Karpas-422 (cell line): Measurements from ENCODE around the gene MRPL57. TPM values are rescaled to one million over a fixed set of nuclear protein-coding genes. Genes with fewer than 3 reads are reported as not detected.
A peak's percentile ranks its signal among the peaks of the same experiment; 100 is the strongest.
"Not testable (repeated sequence)": the region's sequence is repeated elsewhere in the genome, so short reads cannot be mapped to it uniquely, and the experiment has no call there.

Source experiments
- DNase-seq: peaks from one replicate; pipeline ENCODE4 v3.0.0-alpha.2; 2015
- H2AFZ ChIP-seq: fragments of 200-600 bp; sonication (generic); 2 replicates; pipeline ENCODE4 v1.6.1; 2014; ENCODE audit warnings: antibody characterized with exemption, low read length, mixed read lengths
- H3K27ac ChIP-seq: fragments of 200-600 bp; sonication (generic); 2 replicates; pipeline ENCODE4 v1.5.1; 2014; ENCODE audit warnings: mild to moderate bottlenecking, low read length, moderate library complexity
- H3K27me3 ChIP-seq: fragments of 200-600 bp; sonication (generic); 2 replicates; pipeline ENCODE4 v1.6.1; 2014; ENCODE audit warnings: low read length, mixed read lengths
- H3K36me3 ChIP-seq: fragments of 200-600 bp; sonication (generic); 2 replicates; pipeline ENCODE4 v1.6.1; 2014; ENCODE audit warnings: low read length, mixed read lengths; ENCODE audit not compliant: insufficient read depth
- H3K4me1 ChIP-seq: fragments of 200-600 bp; sonication (generic); 2 replicates; pipeline ENCODE4 v1.6.1; 2014; ENCODE audit warnings: mild to moderate bottlenecking, low read length, mixed read lengths
- H3K4me2 ChIP-seq: fragments of 200-600 bp; sonication (generic); 2 replicates; pipeline ENCODE4 v1.6.1; 2014; ENCODE audit warnings: low read length, low read depth, mild to moderate bottlenecking; ENCODE audit not compliant: poor library complexity, severe bottlenecking
- H3K4me3 ChIP-seq: fragments of 200-600 bp; sonication (generic); 2 replicates; pipeline ENCODE4 v1.5.1; 2014; ENCODE audit warnings: mild to moderate bottlenecking, antibody characterized with exemption, low read length, mixed read lengths
- H3K79me2 ChIP-seq: fragments of 200-600 bp; sonication (generic); 2 replicates; pipeline ENCODE4 v1.6.1; 2014; ENCODE audit warnings: mild to moderate bottlenecking, low read length, mixed read lengths
- H3K9ac ChIP-seq: fragments of 200-600 bp; sonication (generic); 2 replicates; pipeline ENCODE4 v1.6.0; 2014; ENCODE audit warnings: low read length
- H3K9me2 ChIP-seq: fragments of 200-600 bp; sonication (generic), shearing (Covaris generic); replicated peaks from 2 replicates; pipeline ENCODE4 v1.6.0; 2014; ENCODE audit warnings: mild to moderate bottlenecking, low read length, moderate library complexity; ENCODE audit not compliant: insufficient read depth
- H3K9me3 ChIP-seq: fragments of 300-700, 200-600 bp; sonication (generic); 2 replicates; pipeline ENCODE4 v1.6.1; 2014; ENCODE audit warnings: low read length, mixed read lengths
- H4K20me1 ChIP-seq: fragments of 200-600 bp; sonication (generic); 2 replicates; pipeline ENCODE4 v1.6.1; 2014; ENCODE audit warnings: mild to moderate bottlenecking, antibody characterized with exemption, low read length, low read depth; ENCODE audit not compliant: insufficient read depth
- total RNA-seq: library from RNA; depleted of rRNA; stranded (reverse); fragments of >200 nt; shearing (Covaris generic); gene quantifications from 2 replicates; pipeline ENCODE4 v1.2.3, GENCODE V29; 2014; ENCODE audit warnings: low replicate concordance; rRNA removed

The MRPL57 gene
- 31.8 and 35.2 TPM in 2 replicates for total RNA-seq

DNA sequence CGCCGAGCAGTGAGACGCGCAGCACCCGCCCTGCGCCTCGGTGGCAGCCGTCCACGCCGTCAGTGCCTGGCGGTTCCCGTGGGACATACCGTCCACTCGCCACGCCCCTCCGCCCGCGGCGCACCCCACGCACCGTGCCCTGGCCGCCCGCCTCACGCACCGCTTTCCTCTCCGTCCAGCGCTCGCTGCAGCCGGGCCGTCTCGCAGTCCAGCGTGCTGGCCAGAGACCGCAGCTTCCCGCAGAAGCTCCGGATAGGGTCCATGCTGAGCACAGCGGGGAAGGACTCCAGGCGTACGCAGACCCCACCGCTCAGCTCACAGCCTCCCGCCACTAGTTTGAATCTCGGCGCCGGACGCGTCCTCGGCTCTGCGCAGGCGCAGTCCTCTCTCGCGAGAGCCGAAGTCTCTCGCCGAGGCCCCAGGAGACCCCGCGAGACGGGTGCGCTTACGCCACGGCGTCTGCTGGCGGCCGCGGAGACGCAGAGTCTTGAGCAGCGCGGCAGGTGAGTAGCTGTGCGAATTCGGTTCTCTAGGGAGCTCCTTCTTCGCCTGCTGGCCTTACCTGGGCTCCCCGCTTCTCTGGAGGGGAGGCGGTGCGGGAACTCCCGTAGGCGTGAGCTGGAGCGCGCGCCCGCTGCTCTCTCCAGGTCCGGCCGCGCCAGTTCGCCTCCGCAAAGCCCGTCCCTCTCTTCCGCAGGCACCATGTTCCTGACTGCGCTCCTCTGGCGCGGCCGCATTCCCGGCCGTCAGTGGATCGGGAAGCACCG is at the start of gene MRPL57, which contains the start of gene SKA3:
Gene MRPL57 (plus strand): TSS at position 444 of the 767 bp plus-strand sequence. CDS start 259 bp downstream, at position 703.
Gene SKA3 (minus strand): TSS at position 338 of the 767 bp plus-strand sequence. CDS start 75 bp downstream, at position 263.
- Histone ChIP-seq H3K9me3 (no peaks in the 10 kb centered on the region), H3K4me3 (peak within 1 kb of the TSS; percentile 87), H3K27me3 (no peaks in the 10 kb centered on the region), H3K9me2 (no peaks in the 10 kb centered on the region), H3K4me2 (peak within 1 kb of the TSS; percentile 93), H2AFZ (peak within 1 kb of the TSS; percentile 69), H3K9ac (peak within 1 kb of the TSS; percentile 85), H3K36me3 (no peaks in the 10 kb centered on the region; the same call in 1 of the 2 replicates), H3K27ac (peak within 1 kb of the TSS; percentile 64), H3K79me2 (peaks cover 53% of the 10 kb centered on the region), H4K20me1 (no peaks in the 10 kb centered on the region), H3K4me1 (peaks cover 27% of the 10 kb centered on the region)
- DNase-seq = peak; percentile 98

- Histone ChIP-seq H3K79me2 (no peaks in the 10 kb centered on the region), H3K9me2 (no peaks in the 10 kb centered on the region), H2AFZ (no peak overlapping the region), H3K4me3 (no peak overlapping the region), H4K20me1 (no peaks in the 10 kb centered on the region), H3K4me2 (no peak overlapping the region), H3K27ac (no peak overlapping the region), H3K36me3 (no peaks in the 10 kb centered on the region), H3K9me3 (no peaks in the 10 kb centered on the region), H3K4me1 (no peaks in the 10 kb centered on the region), H3K9ac (no peak overlapping the region), H3K27me3 (no peaks in the 10 kb centered on the region)
- no peak for DNase-seq
These were observed 46.3 kb upstream of the MRPL57 start for GRCh38 chr13:21130116-21130515.

DNA sequence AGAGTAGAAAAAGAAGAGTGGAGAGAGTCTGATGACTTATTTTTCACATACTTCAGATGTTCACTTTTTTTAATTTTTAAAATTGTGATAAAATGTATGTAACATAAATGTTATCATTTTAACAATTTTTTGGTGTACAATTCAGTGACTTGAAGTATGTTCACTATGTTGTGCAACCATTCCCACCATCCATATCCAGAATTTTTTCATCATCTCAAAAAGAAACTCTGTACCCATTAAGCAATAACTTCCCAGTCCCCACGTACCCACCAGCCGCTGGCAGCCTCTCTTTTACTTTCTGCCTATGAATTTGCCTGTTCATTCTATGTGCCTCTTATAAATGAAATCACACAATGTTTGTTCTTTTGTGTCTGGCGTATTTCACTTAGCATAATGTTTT is 43.4 kb upstream of the MRPL57 start:
- H3K9ac ChIP-seq = no peak overlapping the region
- no peak for DNase-seq

DNA sequence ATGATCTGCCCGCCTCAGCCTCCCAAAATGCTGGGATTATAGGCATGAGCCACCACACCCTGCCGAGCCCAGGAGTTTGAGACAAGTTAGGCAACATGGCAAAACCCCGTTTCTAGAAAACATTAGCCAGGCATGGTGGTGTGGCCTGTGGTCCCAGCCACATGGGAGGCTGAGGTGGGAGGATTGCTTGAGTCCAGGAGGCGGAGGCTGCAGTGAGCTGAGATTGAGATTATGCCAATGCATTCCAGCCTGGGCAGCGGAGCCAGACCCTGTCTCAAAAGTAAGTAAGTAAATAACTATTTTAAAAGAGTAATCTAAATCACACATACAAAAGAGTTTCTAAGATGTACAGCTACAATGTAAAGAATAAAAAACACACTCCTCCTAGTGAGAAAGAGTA is 42.0 kb upstream of the MRPL57 start:
- no peaks in the 10 kb centered on the region for H3K36me3 ChIP-seq
- H3K4me3 ChIP-seq = no peak overlapping the region

More for the DNA sequence above, 43.4 kb upstream of the MRPL57 start:
- no peak overlapping the region for H3K27ac ChIP-seq
- H3K36me3 ChIP-seq = no peaks in the 10 kb centered on the region
- H3K4me2 ChIP-seq = no peak overlapping the region
- no peaks in the 10 kb centered on the region for H4K20me1 ChIP-seq
- H3K4me3 ChIP-seq = no peak overlapping the region
- H3K9me3 ChIP-seq = no peaks in the 10 kb centered on the region
- no peaks in the 10 kb centered on the region for H3K4me1 ChIP-seq
- H3K9me2 ChIP-seq = no peaks in the 10 kb centered on the region
- no peak overlapping the region for H2AFZ ChIP-seq
- H3K27me3 ChIP-seq = no peaks in the 10 kb centered on the region
- no peaks in the 10 kb centered on the region for H3K79me2 ChIP-seq

GRCh38 chr13:21135833-21136232 is 40.6 kb upstream of the MRPL57 start:
- H3K4me1 ChIP-seq, H3K36me3 ChIP-seq, H3K27ac ChIP-seq, H2AFZ ChIP-seq, H3K9ac ChIP-seq, H3K9me3 ChIP-seq, H3K27me3 ChIP-seq, DNase-seq, H3K4me3 ChIP-seq, H3K4me2 ChIP-seq, H4K20me1 ChIP-seq, H3K9me2 ChIP-seq, H3K79me2 ChIP-seq: not testable (repeated sequence)

More for the DNA sequence above, 42.0 kb upstream of the MRPL57 start:
- Histone ChIP-seq H3K27me3 (no peaks in the 10 kb centered on the region), H3K9ac (no peak overlapping the region), H3K4me2 (no peak overlapping the region), H3K9me2 (no peaks in the 10 kb centered on the region), H2AFZ (no peak overlapping the region), H4K20me1 (no peaks in the 10 kb centered on the region), H3K9me3 (no peaks in the 10 kb centered on the region), H3K79me2 (no peaks in the 10 kb centered on the region), H3K27ac (no peak overlapping the region), H3K4me1 (peaks cover 3% of the 10 kb centered on the region)
- no peak for DNase-seq

- DNase-seq = peak; percentile 27
- no peaks in the 10 kb centered on the region for H3K27me3 ChIP-seq
- H3K79me2 ChIP-seq = peaks cover 23% of the 10 kb centered on the region
- H3K4me2 ChIP-seq = no peak overlapping the region
- peaks cover 11% of the 10 kb centered on the region for H4K20me1 ChIP-seq
- no peaks in the 10 kb centered on the region for H3K9me2 ChIP-seq
- H3K27ac ChIP-seq = no peak overlapping the region
- H2AFZ ChIP-seq = no peak overlapping the region
- H3K36me3 ChIP-seq = peaks cover 3% of the 10 kb centered on the region; the same call in 1 of the 2 replicates
- H3K9ac ChIP-seq = no peak overlapping the region
- H3K4me1 ChIP-seq = peaks cover 21% of the 10 kb centered on the region
- H3K4me3 ChIP-seq = no peak overlapping the region
- no peaks in the 10 kb centered on the region for H3K9me3 ChIP-seq
These were observed 38.8 kb upstream of the MRPL57 start for GRCh38 chr13:21137696-21138095.

- no peak overlapping the region for H3K27ac ChIP-seq
- no peak overlapping the region for H3K4me2 ChIP-seq
- H3K79me2 ChIP-seq = peaks cover 32% of the 10 kb centered on the region
- no peak overlapping the region for H2AFZ ChIP-seq
- H3K36me3 ChIP-seq = peaks cover 11% of the 10 kb centered on the region; the same call in 1 of the 2 replicates
- no peak overlapping the region for H3K4me3 ChIP-seq
- H4K20me1 ChIP-seq = peaks cover 19% of the 10 kb centered on the region
- peaks cover 23% of the 10 kb centered on the region for H3K4me1 ChIP-seq
- H3K27me3 ChIP-seq = no peaks in the 10 kb centered on the region
- H3K9me2 ChIP-seq = no peaks in the 10 kb centered on the region
- no peaks in the 10 kb centered on the region for H3K9me3 ChIP-seq
- no peak overlapping the region for H3K9ac ChIP-seq
- DNase-seq = peak; percentile 39
These were observed 37.9 kb upstream of the MRPL57 start for GRCh38 chr13:21138561-21138960.

DNA sequence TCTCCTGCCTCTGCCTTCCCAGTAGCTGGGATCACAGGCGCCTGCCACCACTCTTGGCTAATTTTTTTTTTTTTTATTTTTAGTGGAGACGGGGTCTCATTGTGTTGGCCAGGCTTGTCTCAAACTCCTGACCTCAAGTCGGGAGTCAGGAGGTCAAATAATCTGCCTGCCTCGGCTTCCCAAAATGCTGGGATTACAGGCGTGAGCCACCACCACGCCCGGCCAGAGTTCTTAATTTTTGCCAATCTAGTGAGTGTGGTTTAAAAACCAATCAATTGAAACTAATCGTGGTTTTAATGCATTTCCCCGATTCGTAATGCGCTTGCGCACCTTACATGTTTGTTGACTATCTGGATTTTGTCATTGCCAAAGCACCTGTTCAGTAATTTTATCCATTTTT is 37.1 kb upstream of the MRPL57 start:
- Histone ChIP-seq H3K4me2 (peak overlapping the region; percentile 67), H3K36me3 (peaks cover 14% of the 10 kb centered on the region; the same call in 1 of the 2 replicates), H3K9ac (peak overlapping the region; percentile 72), H3K79me2 (peaks cover 37% of the 10 kb centered on the region), H3K9me2 (no peaks in the 10 kb centered on the region), H3K27ac (peak overlapping the region; percentile 66; the same call in 1 of the 2 replicates), H4K20me1 (peaks cover 22% of the 10 kb centered on the region), H2AFZ (peak overlapping the region; percentile 72), H3K4me3 (peak overlapping the region; percentile 90), H3K27me3 (no peaks in the 10 kb centered on the region), H3K9me3 (no peaks in the 10 kb centered on the region), H3K4me1 (peaks cover 23% of the 10 kb centered on the region)
- DNase-seq = no peak
